RCC 7860 (cell line): Measurements from ENCODE around the gene SOWAHA.
"Not testable (repeated sequence)": the region's sequence is repeated elsewhere in the genome, so short reads cannot be mapped to it uniquely, and the experiment has no call there.

Experiments used
- DNase-seq: peaks from one replicate; pipeline ENCODE4 v3.0.0-alpha.2; 2015; ENCODE audit warnings: low spot score
- FAIRE-seq: peaks from 2 replicates; lab custom pipeline; 2012; peaks lifted over from hg19 to GRCh38; lab: Jason Lieb, UNC

The SOWAHA gene

DNA sequence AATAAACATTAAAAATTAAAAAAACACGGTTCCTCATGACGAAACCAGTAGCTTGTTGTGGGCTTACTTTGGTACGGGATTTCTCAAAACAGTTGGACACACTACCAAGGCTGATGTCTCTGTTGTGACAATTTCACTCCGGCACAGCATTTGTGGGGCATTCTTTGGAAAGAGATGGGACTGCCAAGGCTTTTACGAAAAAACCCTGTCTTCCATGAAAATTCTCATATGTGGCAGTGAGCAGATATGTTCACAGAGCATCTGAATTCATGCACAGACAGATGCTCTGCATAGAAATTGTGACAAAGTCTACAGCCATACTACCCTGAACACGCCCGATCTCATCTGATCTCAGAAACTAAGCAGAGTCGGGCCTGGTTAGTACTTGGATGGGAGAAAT is 35.2 kb downstream of the SOWAHA start:
- FAIRE-seq, result no peak
- DNase-seq, result no peak

DNA sequence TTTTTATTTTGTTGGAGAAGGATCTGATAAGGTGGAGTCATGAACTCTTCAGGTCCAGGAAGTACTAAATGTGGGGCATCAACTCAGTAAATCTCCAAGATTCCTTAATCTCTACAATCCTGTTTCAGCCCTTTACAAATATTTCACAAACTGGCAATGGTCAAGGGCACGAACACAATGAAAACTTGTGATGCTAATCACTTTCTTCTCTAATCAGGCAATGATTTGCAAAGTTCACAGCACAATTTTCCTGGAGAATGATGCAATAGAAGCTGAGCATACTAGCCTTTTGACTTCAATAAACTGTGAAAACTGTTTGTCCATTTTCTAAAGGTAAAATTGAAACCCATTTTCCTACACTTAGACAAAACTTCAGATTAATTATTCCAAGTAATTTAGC is 36.2 kb downstream of the SOWAHA start:
- DNase-seq, result no peak
- FAIRE-seq, result no peak

DNA sequence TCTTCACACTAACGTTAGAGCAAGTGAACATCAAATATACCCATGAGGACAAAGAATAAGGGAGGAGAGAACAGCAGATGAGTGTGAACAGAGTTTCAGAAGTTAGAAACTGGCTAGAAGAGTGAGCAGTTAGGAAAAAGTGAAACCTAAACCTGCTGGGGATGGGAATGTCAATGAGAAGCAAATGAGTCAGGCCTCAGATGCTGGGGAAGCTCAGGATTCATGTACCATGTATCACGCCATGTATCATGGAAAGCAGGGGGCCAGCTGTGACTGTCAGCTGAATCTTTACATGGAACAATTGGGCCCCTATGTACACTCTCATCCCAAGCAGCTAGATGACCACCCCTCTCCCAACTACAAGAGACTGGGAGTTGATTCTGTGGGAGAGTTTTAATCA is 37.0 kb downstream of the SOWAHA start:
- DNase-seq, result no peak
- no peak for FAIRE-seq

DNA sequence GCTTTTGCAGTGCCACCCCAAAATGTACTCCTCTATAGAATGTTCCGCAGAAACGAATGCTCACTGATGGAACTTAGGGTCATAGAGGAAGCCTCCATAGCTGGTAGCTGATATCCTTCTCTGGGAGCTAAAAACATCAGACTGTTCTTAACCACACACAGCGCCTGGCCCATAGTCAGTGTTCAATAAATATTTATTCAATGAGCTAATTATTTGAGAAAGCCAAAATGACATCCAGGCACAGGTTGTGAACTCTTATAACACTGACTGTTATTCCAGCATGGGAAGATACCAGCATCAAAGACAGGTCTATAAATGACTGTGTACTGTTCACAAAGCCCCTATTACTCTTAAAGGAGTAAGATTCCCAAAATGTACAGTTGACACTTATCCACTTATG is 40.2 kb downstream of the SOWAHA start:
- FAIRE-seq, result no peak
- no peak for DNase-seq

DNA sequence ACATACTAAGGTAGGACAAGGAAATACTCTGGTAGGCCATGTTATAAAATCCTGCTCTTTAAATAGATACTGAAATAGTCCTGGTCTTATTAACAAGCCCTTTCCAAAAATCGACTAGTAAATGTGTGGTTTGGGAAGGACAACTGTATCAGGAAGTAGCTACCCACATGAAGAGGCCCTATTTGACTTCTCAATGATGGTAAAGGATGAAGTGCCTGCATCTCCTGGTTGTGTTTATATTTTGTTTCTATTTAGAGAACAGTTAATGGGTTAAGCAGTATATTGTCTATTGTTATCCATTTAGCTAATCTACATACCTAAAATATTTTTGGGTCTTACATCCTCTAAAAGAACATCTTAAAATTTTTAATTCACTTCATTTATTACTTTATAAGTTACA is 40.7 kb downstream of the SOWAHA start:
- no peak for DNase-seq

DNA sequence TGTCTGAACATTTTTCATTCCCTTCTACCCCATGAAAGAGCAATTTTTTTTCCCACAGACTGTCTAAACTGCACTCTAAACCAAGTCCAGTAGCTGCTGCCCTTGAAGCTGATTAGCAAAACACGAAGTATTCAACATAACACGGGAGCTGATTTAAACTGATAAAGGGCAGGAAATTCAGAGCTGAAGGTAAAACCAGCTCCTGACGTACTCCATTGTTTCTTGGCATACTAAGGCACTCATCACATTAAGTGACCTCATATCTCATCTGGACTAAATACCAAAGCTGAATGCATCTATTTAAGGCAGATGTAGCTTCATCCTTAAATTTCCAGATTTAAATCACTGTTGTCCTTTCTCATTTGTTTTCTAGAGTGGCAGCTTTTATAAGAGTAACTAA is 41.2 kb downstream of the SOWAHA start:
- FAIRE-seq (no peak), DNase-seq (no peak)

More for the DNA sequence above, 40.7 kb downstream of the SOWAHA start:
- peak; percentile 2 for FAIRE-seq

DNA sequence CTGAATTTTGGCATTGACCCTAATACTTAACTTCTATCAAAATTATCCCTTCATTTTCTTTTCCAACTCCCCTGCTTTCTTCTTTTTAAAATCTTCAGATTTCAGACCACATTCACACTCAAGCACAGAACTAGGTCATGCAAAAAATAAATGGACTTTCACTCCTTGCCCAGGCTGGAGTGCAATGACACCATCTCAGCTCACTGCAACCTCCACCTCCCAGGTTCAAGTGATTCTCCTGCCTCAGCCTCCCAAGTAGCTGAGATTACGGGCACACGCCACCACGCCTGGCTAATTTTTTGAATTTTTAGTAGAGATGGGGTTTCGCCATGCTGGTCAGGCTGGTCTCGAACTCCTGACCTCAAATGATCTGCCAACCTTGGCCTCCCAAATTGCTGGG is 41.9 kb downstream of the SOWAHA start:
- not testable (repeated sequence) for FAIRE-seq, DNase-seq

DNA sequence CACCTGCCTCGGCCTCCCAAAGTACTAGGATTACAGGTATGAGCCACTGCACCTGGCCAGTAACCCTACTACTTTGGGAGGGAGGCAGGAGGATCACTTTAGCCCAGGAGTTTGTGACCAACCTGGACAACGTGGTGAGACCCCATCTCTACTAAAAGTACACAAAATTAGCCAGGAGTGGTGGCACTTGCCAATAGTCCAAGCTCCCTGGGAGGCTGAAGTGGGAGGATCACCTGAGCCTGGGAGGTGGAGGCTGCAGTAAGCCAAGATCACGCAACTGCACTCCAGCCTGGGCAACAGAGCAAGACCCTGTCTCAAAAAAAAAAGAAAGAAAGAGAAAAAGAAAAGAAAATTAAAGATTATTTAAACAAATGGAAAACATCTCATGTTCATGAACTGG is 42.9 kb downstream of the SOWAHA start:
- FAIRE-seq, result no peak
- DNase-seq, result no peak

DNA sequence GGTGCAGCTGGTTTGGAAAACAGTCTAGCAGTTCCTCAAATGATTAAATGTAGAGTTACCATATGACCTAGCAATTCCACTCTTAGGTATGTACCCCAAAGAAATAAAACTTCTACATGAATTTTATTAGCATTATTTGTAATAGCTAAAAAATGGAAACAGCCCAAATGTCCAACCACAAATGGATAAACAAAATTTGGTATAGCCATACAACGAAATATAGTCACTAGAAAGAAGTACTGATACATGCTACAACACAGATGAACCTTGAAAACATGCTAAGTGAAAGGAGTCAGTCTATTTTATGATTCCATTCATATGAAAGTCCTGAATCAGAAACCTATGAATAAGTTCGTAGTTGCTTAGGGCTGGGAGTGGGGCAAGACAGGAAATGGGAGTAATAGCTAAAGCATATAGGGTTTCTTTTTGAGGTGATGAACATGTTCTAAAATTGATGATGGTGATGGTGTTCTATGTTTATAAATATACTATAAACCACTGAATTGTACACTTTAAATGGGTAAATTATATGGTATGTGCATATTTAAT is 46.9 kb downstream of the SOWAHA start:
- FAIRE-seq, result no peak
- DNase-seq, result no peak

DNA sequence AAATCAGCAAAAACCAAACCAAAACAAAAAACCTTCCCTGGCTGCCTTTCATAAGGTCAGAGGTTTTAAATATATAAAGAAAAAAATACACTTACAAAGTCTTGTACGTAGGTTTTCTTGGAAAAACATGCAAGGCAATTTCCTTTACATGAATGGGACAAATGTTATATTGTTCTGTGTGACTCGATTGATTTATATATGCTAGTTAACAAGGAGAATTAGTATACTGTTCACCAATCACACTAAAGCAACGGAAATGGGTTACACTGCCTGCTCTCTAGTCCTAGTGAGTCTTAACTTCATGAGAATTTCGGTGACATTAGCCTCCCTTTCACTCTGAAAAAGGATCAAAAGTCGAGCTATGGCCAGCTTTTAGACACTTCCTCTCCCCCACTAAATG is 47.6 kb downstream of the SOWAHA start:
- no peak for DNase-seq
- FAIRE-seq, result no peak

DNA sequence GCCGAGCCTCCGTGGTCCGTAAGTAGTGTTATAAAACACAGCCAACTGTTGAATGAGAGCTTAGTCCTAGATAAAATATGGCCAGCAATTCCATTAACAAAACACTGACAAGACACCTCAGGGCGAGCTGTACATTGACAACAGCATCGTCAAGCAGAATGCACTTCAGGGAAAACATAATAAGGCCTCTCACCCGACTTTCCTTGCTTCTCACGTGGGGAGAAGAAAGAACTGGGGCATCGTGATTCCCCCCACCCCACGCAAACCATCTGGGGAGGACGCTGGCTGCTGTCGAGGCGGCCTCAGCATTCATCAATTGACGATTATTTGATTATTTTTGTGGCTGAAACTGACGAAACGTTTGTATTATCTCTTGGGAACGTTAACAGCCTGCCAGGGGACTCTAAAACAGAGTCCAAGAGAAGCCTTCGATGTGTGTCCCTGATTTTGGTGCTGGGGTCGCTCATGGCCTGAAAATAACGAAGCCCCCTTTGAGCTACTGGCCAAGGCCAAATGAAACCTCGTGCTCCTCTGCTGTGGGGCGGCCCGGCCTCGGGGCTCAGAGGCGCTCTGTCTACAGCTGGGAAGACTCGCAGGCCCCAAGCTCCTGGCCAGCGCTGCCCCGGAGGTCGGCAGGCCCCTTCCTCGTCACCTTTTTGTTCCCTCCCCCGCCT is 52.7 kb downstream of the SOWAHA start:
- FAIRE-seq (no peak), DNase-seq (no peak)
